ENCODE results near the gene RAB36. TPM values are rescaled to one million over a fixed set of nuclear protein-coding genes. Genes with fewer than 3 reads are reported as not detected.

Gene RAB36
- polyA plus RNA-seq, 4 donors: 0.27 to 1.7 (median 0.92) TPM; not detected in 1

GRCh38 chr22:23177197-23177596, 31.9 kb downstream of the RAB36 start:
- Histone ChIP-seq H3K4me3 (ENCODE audit: low read depth in 1 of 3, low read length in 3 of 3) (no peak overlapping the region), H3K36me3 (ENCODE audit: control insufficient read depth in 3 of 3, insufficient read depth in 2 of 3, low read depth in 1 of 3, low read length in 3 of 3) (peaks cover 0 to 7% (median 0%) of the 10 kb centered on the region in 3 donors), H3K4me1 (ENCODE audit: control insufficient read depth in 3 of 3, insufficient read depth in 2 of 3, low read depth in 1 of 3, low read length in 2 of 3) (peaks cover 0 to 22% (median 2%) of the 10 kb centered on the region in 3 donors), H3K27me3 (ENCODE audit: control insufficient read depth in 3 of 3, insufficient read depth in 3 of 3, low read length in 3 of 3) (no peaks in the 10 kb centered on the region), H3K27ac (ENCODE audit: low read depth in 1 of 3, low read length in 2 of 3) (peak overlapping the region in 1 of 3 donors; percentile 8), H3K9me3 (ENCODE audit: control insufficient read depth in 2 of 2, insufficient read depth in 1 of 2, low read depth in 1 of 2, low read length in 1 of 2) (peaks cover 0 to 23% of the 10 kb centered on the region in 2 donors)
- DNase-seq: no peak
- 64 to 82% (median 81%) methylated on average over 4 of the region's 4 CpGs for WGBS, 3 donors
- no peak for FAIRE-seq

GRCh38 chr22:23178512-23179254, 33.4 kb downstream of the RAB36 start:
- Histone ChIP-seq H3K36me3 (ENCODE audit: control insufficient read depth in 3 of 3, insufficient read depth in 2 of 3, low read depth in 1 of 3, low read length in 3 of 3) (peaks cover 0 to 17% (median 0%) of the 10 kb centered on the region in 3 donors), H3K4me1 (ENCODE audit: control insufficient read depth in 3 of 3, insufficient read depth in 2 of 3, low read depth in 1 of 3, low read length in 2 of 3) (peaks cover 2 to 36% (median 5%) of the 10 kb centered on the region in 3 donors), H3K27me3 (ENCODE audit: control insufficient read depth in 3 of 3, insufficient read depth in 3 of 3, low read length in 3 of 3) (no peaks in the 10 kb centered on the region), H3K27ac (ENCODE audit: low read depth in 1 of 3, low read length in 2 of 3) (peak overlapping the region in 1 of 3 donors; percentile 67), H3K4me3 (ENCODE audit: low read depth in 1 of 3, low read length in 3 of 3) (no peak overlapping the region), H3K9me3 (ENCODE audit: control insufficient read depth in 2 of 2, insufficient read depth in 1 of 2, low read depth in 1 of 2, low read length in 1 of 2) (peaks cover 0 to 23% of the 10 kb centered on the region in 2 donors)
- WGBS, 3 donors: 28 to 31% (median 31%) methylated on average over 9 of the region's 9 CpGs
- peak; percentile 59 to 82 for DNase-seq
- no peak for FAIRE-seq

- Histone ChIP-seq H3K36me3 (ENCODE audit: control insufficient read depth in 3 of 3, insufficient read depth in 2 of 3, low read depth in 1 of 3, low read length in 3 of 3) (peaks cover 0 to 18% (median 0%) of the 10 kb centered on the region in 3 donors), H3K4me3 (ENCODE audit: low read depth in 1 of 3, low read length in 3 of 3) (peak overlapping the region in 2 of 3 donors; percentile 44 to 80), H3K27me3 (ENCODE audit: control insufficient read depth in 3 of 3, insufficient read depth in 3 of 3, low read length in 3 of 3) (no peaks in the 10 kb centered on the region), H3K4me1 (ENCODE audit: control insufficient read depth in 3 of 3, insufficient read depth in 2 of 3, low read depth in 1 of 3, low read length in 2 of 3) (peaks cover 2 to 38% (median 5%) of the 10 kb centered on the region in 3 donors), H3K27ac (ENCODE audit: low read depth in 1 of 3, low read length in 2 of 3) (peak overlapping the region in 2 of 3 donors; percentile 63 to 67), H3K9me3 (ENCODE audit: control insufficient read depth in 2 of 2, insufficient read depth in 1 of 2, low read depth in 1 of 2, low read length in 1 of 2) (peaks cover 0 to 23% of the 10 kb centered on the region in 2 donors)
- WGBS, 3 donors: 31 to 46% (median 43%) methylated on average over 24 to 25 of the region's 25 CpGs
- FAIRE-seq (no peak), DNase-seq (peak in 1 of 2 donors; percentile 67)
Measured at GRCh38 chr22:23179381-23180299, 34.4 kb downstream of the RAB36 start.

GRCh38 chr22:23180301-23180892, 35.1 kb downstream of the RAB36 start, which contains the start of gene BCR:
TSS of gene BCR (plus strand) at chr22:23180509. CDS start at chr22:23180961, 452 bp downstream.
- DNase-seq (peak; percentile 74 to 87), FAIRE-seq (no peak)
- Histone ChIP-seq H3K4me3 (ENCODE audit: low read depth in 1 of 3, low read length in 3 of 3) (peak within 1 kb of the TSS; percentile 42 to 80 (median 65)), H3K9me3 (ENCODE audit: control insufficient read depth in 2 of 2, insufficient read depth in 1 of 2, low read depth in 1 of 2, low read length in 1 of 2) (peaks cover 0 to 19% of the 10 kb centered on the region in 2 donors), H3K36me3 (ENCODE audit: control insufficient read depth in 3 of 3, insufficient read depth in 2 of 3, low read depth in 1 of 3, low read length in 3 of 3) (peaks cover 0 to 24% (median 0%) of the 10 kb centered on the region in 3 donors), H3K27me3 (ENCODE audit: control insufficient read depth in 3 of 3, insufficient read depth in 3 of 3, low read length in 3 of 3) (no peaks in the 10 kb centered on the region), H3K4me1 (ENCODE audit: control insufficient read depth in 3 of 3, insufficient read depth in 2 of 3, low read depth in 1 of 3, low read length in 2 of 3) (peaks cover 2 to 38% (median 5%) of the 10 kb centered on the region in 3 donors), H3K27ac (ENCODE audit: low read depth in 1 of 3, low read length in 2 of 3) (peak within 1 kb of the TSS in 2 of 3 donors; percentile 63 to 67)
- WGBS, 3 donors: 0 to 1% (median 0%) methylated on average over 25 to 88 of the region's 88 CpGs

GRCh38 chr22:23180893-23181720, 35.8 kb downstream of the RAB36 start:
- H3K27me3 ChIP-seq (ENCODE audit: control insufficient read depth in 3 of 3, insufficient read depth in 3 of 3, low read length in 3 of 3): no peaks in the 10 kb centered on the region
- DNase-seq (peak; percentile 35 to 77), FAIRE-seq (no peak)
- H3K4me3 ChIP-seq (ENCODE audit: low read depth in 1 of 3, low read length in 3 of 3): peak overlapping the region; percentile 42 to 80 (median 65)
- 11 to 26% (median 25%) methylated on average over 84 to 112 of the region's 112 CpGs for WGBS, 3 donors
- peak overlapping the region in 2 of 3 donors; percentile 25 to 67 for H3K27ac ChIP-seq (ENCODE audit: low read depth in 1 of 3, low read length in 2 of 3)
- peaks cover 0 to 12% of the 10 kb centered on the region in 2 donors for H3K9me3 ChIP-seq (ENCODE audit: control insufficient read depth in 2 of 2, insufficient read depth in 1 of 2, low read depth in 1 of 2, low read length in 1 of 2)
- peaks cover 2 to 38% (median 5%) of the 10 kb centered on the region in 3 donors for H3K4me1 ChIP-seq (ENCODE audit: control insufficient read depth in 3 of 3, insufficient read depth in 2 of 3, low read depth in 1 of 3, low read length in 2 of 3)
- peaks cover 0 to 28% (median 0%) of the 10 kb centered on the region in 3 donors for H3K36me3 ChIP-seq (ENCODE audit: control insufficient read depth in 3 of 3, insufficient read depth in 2 of 3, low read depth in 1 of 3, low read length in 3 of 3)

- H3K4me3 ChIP-seq (ENCODE audit: low read depth in 1 of 3, low read length in 3 of 3): peak overlapping the region in 2 of 3 donors; percentile 44 to 80
- FAIRE-seq (no peak), DNase-seq (no peak)
- peaks cover 0 to 28% (median 0%) of the 10 kb centered on the region in 3 donors for H3K36me3 ChIP-seq (ENCODE audit: control insufficient read depth in 3 of 3, insufficient read depth in 2 of 3, low read depth in 1 of 3, low read length in 3 of 3)
- H3K27me3 ChIP-seq (ENCODE audit: control insufficient read depth in 3 of 3, insufficient read depth in 3 of 3, low read length in 3 of 3): no peaks in the 10 kb centered on the region
- no peak overlapping the region for H3K27ac ChIP-seq (ENCODE audit: low read depth in 1 of 3, low read length in 2 of 3)
- WGBS, 3 donors: 60 to 84% (median 74%) methylated on average over 41 to 43 of the region's 43 CpGs
- peaks cover 0 to 4% of the 10 kb centered on the region in 2 donors for H3K9me3 ChIP-seq (ENCODE audit: control insufficient read depth in 2 of 2, insufficient read depth in 1 of 2, low read depth in 1 of 2, low read length in 1 of 2)
- H3K4me1 ChIP-seq (ENCODE audit: control insufficient read depth in 3 of 3, insufficient read depth in 2 of 3, low read depth in 1 of 3, low read length in 2 of 3): peaks cover 2 to 38% (median 5%) of the 10 kb centered on the region in 3 donors
Measured at GRCh38 chr22:23181721-23182308, 36.5 kb downstream of the RAB36 start.

Data from small intestine (tissue), 7 donors.